Ovary (tissue), 3 donors: ENCODE results near the gene PTPRK.

Experiments
- EP300 ChIP-seq: sonication (generic); formaldehyde crosslinking; IDR thresholded peaks from one replicate; pipeline ENCODE4 v1.6.1; 2017; ENCODE audit warnings: antibody characterized with exemption
- TF ChIP-seq, protein P1 (sequence below), 3 donors: fragments of 450-650 bp in 2 of 3; fragments of 200-600 bp in 1 of 3; IDR thresholded peaks; one replicate each; pipeline versions ENCODE4 v1.5.1 to v1.8.0; 2016 to 2022; ENCODE audit warnings: antibody characterized with exemption in 3 of 3, mild to moderate bottlenecking in 1 of 3
- donor health status: DM: no; HTN: no; CAD: no.

DNA sequence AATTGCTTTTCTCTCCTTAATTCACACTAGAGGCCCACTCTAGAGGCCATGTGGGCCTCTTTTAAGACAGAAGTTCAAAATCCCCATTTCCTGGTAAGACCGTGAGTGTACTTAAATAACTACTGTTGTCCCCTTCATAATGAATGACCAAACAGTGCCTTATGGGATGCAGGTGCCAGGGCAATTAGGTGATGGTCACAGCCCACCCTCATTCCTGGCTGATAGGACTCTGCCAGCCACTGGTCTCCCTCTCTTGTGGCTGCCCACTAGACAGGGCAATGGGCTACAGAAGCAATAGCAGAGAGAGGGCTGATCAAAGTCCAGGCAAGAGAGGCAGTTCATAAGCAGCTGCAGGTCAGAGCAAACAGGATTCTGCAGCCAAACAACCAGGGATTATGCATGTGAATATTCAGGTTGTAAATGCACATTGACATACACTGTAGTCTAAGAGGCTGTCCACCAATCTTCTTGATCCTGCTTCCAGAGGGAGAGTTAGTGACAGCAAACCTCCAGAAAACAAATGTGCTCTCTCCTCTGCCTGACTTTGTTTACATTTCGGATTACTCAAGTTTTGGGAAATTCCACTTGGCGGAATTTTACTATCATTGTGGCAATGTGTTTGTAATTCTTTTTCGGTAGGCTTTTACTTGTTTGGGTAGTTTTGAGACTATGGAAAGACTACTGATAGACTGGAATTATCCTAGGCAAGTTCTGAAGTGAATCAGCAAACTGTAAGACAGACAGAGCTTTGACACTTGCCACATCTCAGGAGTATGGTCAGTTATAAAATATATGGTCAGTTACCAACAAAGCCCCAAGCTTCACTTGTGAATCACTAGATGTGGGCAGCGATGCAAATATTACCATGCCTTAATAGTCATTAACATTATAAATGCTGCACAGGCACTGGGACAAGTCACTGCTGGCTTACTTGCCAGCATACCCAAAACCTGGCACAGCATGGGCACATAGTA, 12.8 kb downstream of the PTPRK start:
- TF ChIP-seq, protein P1, sequence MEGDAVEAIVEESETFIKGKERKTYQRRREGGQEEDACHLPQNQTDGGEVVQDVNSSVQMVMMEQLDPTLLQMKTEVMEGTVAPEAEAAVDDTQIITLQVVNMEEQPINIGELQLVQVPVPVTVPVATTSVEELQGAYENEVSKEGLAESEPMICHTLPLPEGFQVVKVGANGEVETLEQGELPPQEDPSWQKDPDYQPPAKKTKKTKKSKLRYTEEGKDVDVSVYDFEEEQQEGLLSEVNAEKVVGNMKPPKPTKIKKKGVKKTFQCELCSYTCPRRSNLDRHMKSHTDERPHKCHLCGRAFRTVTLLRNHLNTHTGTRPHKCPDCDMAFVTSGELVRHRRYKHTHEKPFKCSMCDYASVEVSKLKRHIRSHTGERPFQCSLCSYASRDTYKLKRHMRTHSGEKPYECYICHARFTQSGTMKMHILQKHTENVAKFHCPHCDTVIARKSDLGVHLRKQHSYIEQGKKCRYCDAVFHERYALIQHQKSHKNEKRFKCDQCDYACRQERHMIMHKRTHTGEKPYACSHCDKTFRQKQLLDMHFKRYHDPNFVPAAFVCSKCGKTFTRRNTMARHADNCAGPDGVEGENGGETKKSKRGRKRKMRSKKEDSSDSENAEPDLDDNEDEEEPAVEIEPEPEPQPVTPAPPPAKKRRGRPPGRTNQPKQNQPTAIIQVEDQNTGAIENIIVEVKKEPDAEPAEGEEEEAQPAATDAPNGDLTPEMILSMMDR (IDR thresholded peaks at IDR 0.05) = no peak
- TF ChIP-seq EP300 = no peak
